B cell (primary cell): ENCODE data around the gene ZFYVE21. TPM values are rescaled to one million over a fixed set of nuclear protein-coding genes. Genes with fewer than 3 reads are reported as not detected.

Experiments
- ATAC-seq: fragments of 200-7000 bp; cut with Tn5 transposase; one replicate; pipeline ENCODE4 v1.10.0; 2021; ENCODE audit warnings: low read depth, mild to moderate bottlenecking, moderate number of reproducible peaks, moderate library complexity
- CTCF ChIA-PET: fragments of 350-600 bp; sonication (Branson Sonifier 250); formaldehyde crosslinking; loops from one replicate; lab custom pipeline; 2021; ENCODE audit warnings: antibody characterized with exemption, inconsistent platforms; lab: Charles Lee
- POLR2A ChIA-PET: fragments of 350-600 bp; sonication (Branson Sonifier 250); formaldehyde crosslinking; loops from one replicate; lab custom pipeline; 2021; ENCODE audit warnings: antibody characterized with exemption; lab: Charles Lee
- DNase-seq: peaks from one replicate; pipeline ENCODE4 v3.0.0; 2013
- H2AFZ ChIP-seq: 2 replicates; pipeline ENCODE4 v1.6.1; 2012; ENCODE audit warnings: mild to moderate bottlenecking, low read depth, low read length; ENCODE audit not compliant: insufficient read depth, poor library complexity, severe bottlenecking
- H3K27ac ChIP-seq, 2 donors: 1 replicate in 1 of 2; 2 replicates in 1 of 2; pipeline ENCODE4 v1.5.1; 2012 to 2013; ENCODE audit warnings: low read length in 2 of 2, mild to moderate bottlenecking in 2 of 2, moderate library complexity in 1 of 2
- H3K27me3 ChIP-seq, 4 experiments: fragments of 200-600 bp in 1 of 4; sonication (generic) in 1 of 4; replicated peaks in 1 of 4; 1 replicate in 2 of 4; 2 replicates in 2 of 4; pipeline versions ENCODE4 v1.6.1 to v1.7.0; 2013 to 2016; ENCODE audit warnings: low read length in 3 of 4, mild to moderate bottlenecking in 2 of 4, mixed read lengths in 1 of 4, moderate library complexity in 1 of 4; ENCODE audit not compliant: insufficient read depth in 4 of 4, control insufficient read depth in 3 of 4; ENCODE audit errors: control extremely low read depth in 1 of 4
- H3K36me3 ChIP-seq, 2 experiments: replicated peaks in 1 of 2; 1 replicate in 1 of 2; 2 replicates in 1 of 2; pipeline versions ENCODE4 v1.6.1 to v1.7.1; 2013; ENCODE audit warnings: low read length in 1 of 2; ENCODE audit not compliant: insufficient read depth in 2 of 2, control insufficient read depth in 1 of 2; ENCODE audit errors: control extremely low read depth in 1 of 2, extremely low read depth in 1 of 2
- H3K4me1 ChIP-seq, 2 donors: fragments of 200-600 bp in 1 of 2; sonication (generic) in 1 of 2; 1 replicate in 1 of 2; 2 replicates in 1 of 2; pipeline versions ENCODE4 v1.5.1 to v1.6.1; 2013 to 2017; ENCODE audit warnings: low read length in 2 of 2; ENCODE audit not compliant: control insufficient read depth in 2 of 2, insufficient read depth in 2 of 2
- H3K4me2 ChIP-seq: replicated peaks from 2 replicates; pipeline ENCODE3; 2012; ENCODE audit warnings: mild to moderate bottlenecking, low read depth, low read length; ENCODE audit not compliant: poor library complexity, severe bottlenecking
- H3K4me3 ChIP-seq, 5 experiments: fragments of 200-600 bp in 1 of 5; sonication (generic) in 1 of 5; 1 replicate in 3 of 5; 2 replicates in 2 of 5; pipeline versions ENCODE4 v1.5.1 to v1.7.0; 2011 to 2016; ENCODE audit warnings: low read length in 4 of 5, mild to moderate bottlenecking in 4 of 5, low read depth in 2 of 5, control low read depth in 1 of 5, moderate library complexity in 1 of 5; ENCODE audit not compliant: insufficient read depth in 1 of 5; ENCODE audit errors: control extremely low read depth in 1 of 5, extremely low read depth in 1 of 5
- H3K79me2 ChIP-seq: fragments of 200-600 bp; sonication (generic); one replicate; pipeline ENCODE4 v1.6.0; 2016; ENCODE audit warnings: low read length; ENCODE audit not compliant: control insufficient read depth, insufficient read depth
- H3K9ac ChIP-seq: fragments of 200-600 bp; sonication (generic); 2 replicates; pipeline ENCODE4 v1.6.1; 2017; ENCODE audit warnings: mild to moderate bottlenecking, low read length, moderate library complexity
- H3K9me3 ChIP-seq, 3 donors: one replicate each; pipeline versions ENCODE4 v1.6.1 to v1.7.1; 2013; ENCODE audit warnings: low read length in 2 of 3; ENCODE audit not compliant: control insufficient read depth in 2 of 3, insufficient read depth in 1 of 3; ENCODE audit errors: control extremely low read depth in 1 of 3
- H4K20me1 ChIP-seq: 2 replicates; pipeline ENCODE4 v1.6.0; 2012; ENCODE audit warnings: mild to moderate bottlenecking, low read length; ENCODE audit not compliant: insufficient read depth, control insufficient read depth, poor library complexity, severe bottlenecking
- H3K27ac Mint-ChIP-seq: one replicate; pipeline ENCODE4 v1.8.0; 2021; ENCODE audit warnings: mixed read lengths
- H3K27me3 Mint-ChIP-seq: one replicate; pipeline ENCODE4 v1.8.0; 2021; ENCODE audit warnings: mixed read lengths
- H3K4me1 Mint-ChIP-seq: one replicate; pipeline ENCODE4 v1.8.0; 2021; ENCODE audit warnings: mixed read lengths
- H3K4me3 Mint-ChIP-seq: one replicate; pipeline ENCODE4 v1.8.0; 2021; ENCODE audit warnings: mixed read lengths
- H3K9me3 Mint-ChIP-seq: one replicate; pipeline ENCODE4 v1.8.0; 2022; ENCODE audit warnings: mixed read lengths; ENCODE audit not compliant: insufficient read depth
- CTCF ChIP-seq: fragments of 200-600 bp; IDR thresholded peaks from one replicate; pipeline ENCODE4 v1.8.0; 2022; ENCODE audit warnings: antibody characterized with exemption, mild to moderate bottlenecking
- EZH2 ChIP-seq: IDR thresholded peaks from 2 replicates; pipeline ENCODE4 v1.6.1; 2012; ENCODE audit warnings: borderline replicate concordance, low read depth, mild to moderate bottlenecking, moderate library complexity, low read length; ENCODE audit not compliant: insufficient read depth, poor library complexity, severe bottlenecking
- WGBS: methylation state at CpG from one replicate; pipeline ENCODE4 v1.1.5; 2013; ENCODE audit warnings: missing lambda C conversion rate; ENCODE audit not compliant: insufficient coverage; 5-methylcytosine and 5-hydroxymethylcytosine counted together
- intact Hi-C: fragments of 100-400 bp; cut with micrococcal nuclease; formaldehyde crosslinking; loops from one replicate; pipeline ENCODE4 v1.10.0; 2022
- polyA plus RNA-seq: library from polyadenylated mRNA; depleted of rRNA; stranded (reverse); fragments of >200 nt; gene quantifications from 2 replicates; pipeline ENCODE4 v1.2.3, GENCODE V29; 2012
- total RNA-seq, 2 donors: library from RNA; stranded (reverse); fragments of 120-200 nt in 1 of 2; gene quantifications; 1 replicate in 1 of 2; 2 replicates in 1 of 2; pipeline versions ENCODE4 v1.2.3 to v1.2.4, GENCODE V29; 2013 to 2022

ZFYVE21 gene
- total and polyA plus RNA-seq, 2 donors (not counting 1 experiment from before 2014, with no cell fraction given), result 17.0 to 18.6 TPM

GRCh38 chr14:103767336-103767894 is 51.8 kb downstream of the ZFYVE21 start:
- Histone ChIP-seq H3K27ac (no peak overlapping the region), H3K4me1 (no peaks in the 10 kb centered on the region), H3K9ac (no peak overlapping the region), H4K20me1 (no peaks in the 10 kb centered on the region), H3K4me3 (no peak overlapping the region), H3K9me3 (peaks cover 0 to 5% (median under 1%) of the 10 kb centered on the region in 3 donors), H2AFZ (no peak overlapping the region), H3K36me3 (no peaks in the 10 kb centered on the region), H3K4me2 (no peak overlapping the region), H3K27me3 (no peaks in the 10 kb centered on the region), H3K79me2 (no peaks in the 10 kb centered on the region)
- intact Hi-C loops, result no loop called here
- DNase-seq, result no peak
- no peak for ATAC-seq
- Mint-ChIP-seq H3K4me1 (peaks cover 4% of the 10 kb centered on the region), H3K9me3 (peaks cover 2% of the 10 kb centered on the region), H3K4me3 (no peak overlapping the region), H3K27me3 (no peaks in the 10 kb centered on the region), H3K27ac (no peak overlapping the region)
- POLR2A ChIA-PET, result no interaction called here
- CTCF ChIA-PET, result no interaction called here
- TF ChIP-seq EZH2 (no peak), CTCF (no peak)
- WGBS, result 94% methylated on average over 4 of the region's 4 CpGs

- H3K36me3 ChIP-seq, result no peaks in the 10 kb centered on the region
- DNase-seq, result no peak
- H3K4me2 ChIP-seq, result no peak overlapping the region
- no peaks in the 10 kb centered on the region for H3K27me3 ChIP-seq
- no peak overlapping the region for H3K4me3 ChIP-seq
- no peak overlapping the region for H3K4me3 Mint-ChIP-seq
- intact Hi-C loops, result no loop called here
- no peak overlapping the region for H3K27ac ChIP-seq
- ChIA-PET CTCF (no interaction called here), POLR2A (no interaction called here)
- no peak overlapping the region for H3K9ac ChIP-seq
- no peaks in the 10 kb centered on the region for H4K20me1 ChIP-seq
- H3K4me1 Mint-ChIP-seq, result no peaks in the 10 kb centered on the region
- WGBS, result 86% methylated on average over 1 of the region's 2 CpGs
- no peak overlapping the region for H2AFZ ChIP-seq
- peaks cover 0 to 7% (median 5%) of the 10 kb centered on the region in 3 donors for H3K9me3 ChIP-seq
- no peak overlapping the region for H3K27ac Mint-ChIP-seq
- H3K27me3 Mint-ChIP-seq, result no peaks in the 10 kb centered on the region
- ATAC-seq, result no peak
- no peak for TF ChIP-seq CTCF
- no peak for TF ChIP-seq EZH2
- H3K4me1 ChIP-seq, result no peaks in the 10 kb centered on the region
- H3K9me3 Mint-ChIP-seq, result peaks cover 2% of the 10 kb centered on the region
- no peaks in the 10 kb centered on the region for H3K79me2 ChIP-seq
These were observed 54.9 kb downstream of the ZFYVE21 start for GRCh38 chr14:103770500-103770899.
